GM19099 (cell line): ENCODE results near the gene KCMF1.

ENCODE experiments used
- POLR2A ChIP-seq: IDR thresholded peaks from 3 replicates; pipeline ENCODE4 v1.6.1; 2011; ENCODE audit warnings: low read depth; ENCODE audit not compliant: insufficient read length; ENCODE audit errors: extremely low read depth

Gene KCMF1

GRCh38 chr2:85024372-85025047 is 53.5 kb downstream of the KCMF1 start:
- no peak for TF ChIP-seq POLR2A

- TF ChIP-seq POLR2A: no peak
Observed at GRCh38 chr2:85032621-85033020, 61.7 kb downstream of the KCMF1 start.

GRCh38 chr2:85033388-85033787 is 62.4 kb downstream of the KCMF1 start:
- no peak for TF ChIP-seq POLR2A

DNA sequence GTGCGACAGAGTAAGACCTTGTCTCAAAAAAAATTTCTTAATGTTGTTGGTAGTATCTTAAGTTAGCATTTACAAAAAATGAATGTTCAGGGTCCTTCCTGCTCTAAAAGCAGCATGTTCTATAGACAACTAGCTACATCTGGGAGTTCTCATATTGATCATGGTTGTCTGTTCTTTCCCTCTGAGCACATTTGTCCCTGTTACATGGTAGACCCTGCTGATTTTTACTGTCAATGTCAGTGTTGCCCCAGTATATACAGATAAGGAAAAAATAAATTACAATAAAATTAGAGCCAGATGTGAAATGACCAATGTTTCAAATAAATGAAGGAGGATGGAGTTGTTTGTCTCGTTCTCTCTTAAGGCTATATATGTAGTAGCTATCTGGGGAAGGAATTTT is 63.2 kb downstream of the KCMF1 start:
- no peak for TF ChIP-seq POLR2A

DNA sequence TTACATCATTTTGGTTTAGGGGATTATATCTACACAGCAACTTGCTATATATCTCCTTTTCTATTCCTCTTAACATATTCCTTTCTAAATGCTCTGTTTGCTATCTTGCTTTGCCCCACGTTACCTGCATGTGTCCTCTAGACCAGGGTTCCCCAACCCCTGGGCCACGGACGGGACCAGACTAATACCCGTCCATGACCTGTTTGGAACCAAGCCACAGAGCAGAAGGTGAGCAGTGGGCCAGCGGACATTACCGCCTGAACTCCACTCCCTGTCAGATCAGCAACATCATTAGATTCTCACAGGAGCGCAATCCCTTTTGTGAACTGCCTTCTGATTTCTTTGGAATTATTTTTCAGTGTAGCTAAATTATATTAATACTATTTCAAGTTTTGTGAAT is 66.7 kb downstream of the KCMF1 start:
- no peak for TF ChIP-seq POLR2A

DNA sequence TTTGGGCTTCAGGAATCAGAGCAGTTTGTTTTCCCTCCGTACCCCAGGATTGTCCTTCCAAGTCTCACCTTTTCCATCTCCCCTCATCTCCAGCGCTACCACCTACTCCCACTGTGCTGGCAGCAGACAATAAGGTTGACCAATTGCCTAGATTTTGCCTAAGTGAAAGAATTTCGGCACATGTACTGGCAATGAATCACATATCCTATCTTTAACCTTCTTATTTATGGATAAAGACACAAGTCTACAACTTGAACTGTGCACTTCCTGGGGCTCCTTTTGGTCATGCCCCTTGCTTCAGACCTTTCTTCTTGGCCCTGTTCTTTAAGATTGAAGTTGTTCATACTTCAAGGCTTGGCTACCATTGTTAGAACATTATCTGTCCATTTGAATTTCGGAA is 71.4 kb downstream of the KCMF1 start:
- TF ChIP-seq POLR2A: no peak

GRCh38 chr2:85048534-85048933 is 77.6 kb downstream of the KCMF1 start:
- no peak for TF ChIP-seq POLR2A

- TF ChIP-seq POLR2A: no peak
Observed at GRCh38 chr2:85049236-85049635, 78.3 kb downstream of the KCMF1 start.

DNA sequence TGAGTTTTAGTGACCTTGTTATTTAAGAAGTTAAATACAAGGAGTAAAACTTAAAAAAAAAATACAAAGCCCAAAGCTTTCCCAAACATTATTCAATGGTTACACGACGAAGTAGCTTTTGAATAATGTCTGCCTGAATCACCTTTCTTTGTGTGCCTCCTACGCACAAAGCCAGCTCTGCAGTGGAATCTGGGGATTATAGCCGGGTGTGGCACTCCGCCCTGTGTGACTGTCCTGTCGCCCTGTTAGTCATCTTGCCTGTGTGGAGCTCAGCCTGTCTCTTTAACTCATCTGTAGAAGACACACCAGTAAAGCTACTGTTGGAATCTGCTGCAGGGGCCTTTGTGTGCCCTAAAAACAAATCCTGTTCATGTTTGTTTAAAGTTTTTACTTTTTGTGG is 82.8 kb downstream of the KCMF1 start:
- no peak for TF ChIP-seq POLR2A

GRCh38 chr2:85057226-85057962 is 86.4 kb downstream of the KCMF1 start:
- TF ChIP-seq POLR2A: no peak

DNA sequence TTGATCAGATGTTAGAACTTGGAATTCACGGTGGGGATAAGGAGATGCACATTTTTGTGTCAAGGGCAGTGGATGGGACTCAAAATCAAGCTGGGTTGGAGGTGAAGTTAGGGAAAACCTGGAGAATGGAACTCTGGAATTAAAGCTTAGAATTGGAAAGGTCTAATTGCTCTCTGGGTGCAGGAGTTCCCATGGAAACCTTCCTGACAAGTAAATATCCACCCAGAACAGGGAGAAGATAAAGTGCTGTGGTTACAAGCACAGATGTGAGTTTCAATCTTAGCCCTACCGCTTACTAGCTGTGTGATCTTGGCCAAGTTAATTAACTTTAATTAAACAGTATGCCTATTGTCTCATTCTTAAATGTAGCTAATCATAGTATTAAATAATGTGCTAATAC is 90.9 kb downstream of the KCMF1 start:
- no peak for TF ChIP-seq POLR2A

DNA sequence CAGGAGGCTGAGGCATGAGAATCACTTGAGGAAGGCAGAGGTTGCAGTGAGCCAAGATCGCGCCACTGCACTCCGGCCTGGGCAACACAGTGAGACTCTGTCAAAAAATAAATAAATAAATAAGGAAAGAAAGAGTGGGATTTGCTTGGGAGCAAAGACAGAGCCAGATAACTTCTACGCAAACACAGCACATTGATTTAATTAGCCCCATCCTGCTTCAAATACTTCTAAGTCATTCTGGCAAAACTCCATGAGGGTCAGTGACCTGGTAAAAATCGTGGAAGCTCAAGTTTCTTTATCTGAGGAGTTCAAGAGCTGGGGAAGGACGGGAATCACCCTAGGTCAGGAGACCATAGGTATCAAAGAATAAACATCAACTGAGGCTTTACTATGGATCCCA is 91.6 kb downstream of the KCMF1 start:
- TF ChIP-seq POLR2A: no peak

GRCh38 chr2:85063981-85064599 is 93.1 kb downstream of the KCMF1 start:
- TF ChIP-seq POLR2A: no peak

- TF ChIP-seq POLR2A: no peak
Observed at GRCh38 chr2:85064927-85065577, 94.1 kb downstream of the KCMF1 start.

- no peak for TF ChIP-seq POLR2A
Observed at GRCh38 chr2:85066006-85066740, 95.2 kb downstream of the KCMF1 start.
